ENCODE measurements around the gene OSBPL8. TPM values are rescaled to one million over a fixed set of nuclear protein-coding genes. Genes with fewer than 3 reads are reported as not detected.
A peak's percentile ranks its signal among the peaks of the same experiment; 100 is the strongest.

Gene OSBPL8
- total RNA-seq, 1 experiment from 2014 or later, result 71.1 TPM

GRCh38 chr12:76316468-76316867, 243.1 kb downstream of the OSBPL8 start:
- no TSS peak for BruUV-seq (replicated peaks)
- CTCF ChIA-PET, result no interaction called here
- no peak overlapping the region for H3K27ac Mint-ChIP-seq (ENCODE audit: low read depth, unreplicated experiment)
- intact Hi-C loops (cut with micrococcal nuclease), result no loop called here
- peaks cover 8% of the 10 kb centered on the region for H3K9me3 Mint-ChIP-seq (ENCODE audit: unreplicated experiment)
- H3K36me3 Mint-ChIP-seq (ENCODE audit: insufficient read depth, unreplicated experiment), result no peaks in the 10 kb centered on the region
- no peak for TF ChIP-seq CTCF (IDR thresholded peaks at IDR 0.05; ENCODE audit: unreplicated experiment)
- POLR2A ChIA-PET, result interaction anchor here (0.6 to 1.6 kb wide), 2 partner anchors 57 to 1013 kb away, joined by 3 read pairs; no protein-coding TSS in a partner anchor
- no peak overlapping the region for H3K4me3 Mint-ChIP-seq (ENCODE audit: unreplicated experiment)
- H3K27me3 Mint-ChIP-seq (ENCODE audit: insufficient read depth, unreplicated experiment), result no peaks in the 10 kb centered on the region
- H3K4me1 Mint-ChIP-seq (ENCODE audit: insufficient read depth, unreplicated experiment), result peaks cover 6% of the 10 kb centered on the region
- no peak for DNase-seq (ENCODE audit: unreplicated experiment)

GRCh38 chr12:76313299-76313698, 246.3 kb downstream of the OSBPL8 start:
- Mint-ChIP-seq H3K4me3 (ENCODE audit: unreplicated experiment) (no peak overlapping the region), H3K36me3 (ENCODE audit: insufficient read depth, unreplicated experiment) (no peaks in the 10 kb centered on the region), H3K4me1 (ENCODE audit: insufficient read depth, unreplicated experiment) (peaks cover 13% of the 10 kb centered on the region), H3K27me3 (ENCODE audit: insufficient read depth, unreplicated experiment) (no peaks in the 10 kb centered on the region), H3K9me3 (ENCODE audit: unreplicated experiment) (no peaks in the 10 kb centered on the region), H3K27ac (ENCODE audit: low read depth, unreplicated experiment) (no peak overlapping the region)
- no peak for DNase-seq (ENCODE audit: unreplicated experiment)
- BruUV-seq (replicated peaks), result no TSS peak
- TF ChIP-seq CTCF (IDR thresholded peaks at IDR 0.05; ENCODE audit: unreplicated experiment), result no peak
- intact Hi-C loops (cut with micrococcal nuclease), result no loop called here
- POLR2A ChIA-PET, result no interaction called here
- CTCF ChIA-PET, result no interaction called here

- DNase-seq (ENCODE audit: unreplicated experiment), result no peak
- Mint-ChIP-seq H3K4me3 (ENCODE audit: unreplicated experiment) (no peak overlapping the region), H3K27me3 (ENCODE audit: insufficient read depth, unreplicated experiment) (no peaks in the 10 kb centered on the region), H3K9me3 (ENCODE audit: unreplicated experiment) (no peaks in the 10 kb centered on the region), H3K27ac (ENCODE audit: low read depth, unreplicated experiment) (no peak overlapping the region), H3K4me1 (ENCODE audit: insufficient read depth, unreplicated experiment) (peaks cover 15% of the 10 kb centered on the region), H3K36me3 (ENCODE audit: insufficient read depth, unreplicated experiment) (no peaks in the 10 kb centered on the region)
- BruUV-seq (replicated peaks), result no TSS peak
- no peak for TF ChIP-seq CTCF (IDR thresholded peaks at IDR 0.05; ENCODE audit: unreplicated experiment)
- ChIA-PET POLR2A (no interaction called here), CTCF (interaction anchor here (0.5 to 0.7 kb wide), 4 partner anchors 35 to 944 kb away, joined by 3 to 4 read pairs (median 4); no protein-coding TSS in a partner anchor)
- intact Hi-C loops (cut with micrococcal nuclease), result no loop called here
Measured at GRCh38 chr12:76312315-76312714, 247.3 kb downstream of the OSBPL8 start.

GRCh38 chr12:76311796-76312195, 247.8 kb downstream of the OSBPL8 start:
- H3K4me3 Mint-ChIP-seq (ENCODE audit: unreplicated experiment), result no peak overlapping the region
- no peak for TF ChIP-seq CTCF (IDR thresholded peaks at IDR 0.05; ENCODE audit: unreplicated experiment)
- BruUV-seq (replicated peaks), result no TSS peak
- intact Hi-C loops (cut with micrococcal nuclease), result no loop called here
- CTCF ChIA-PET, result interaction anchor here (0.5 to 0.7 kb wide), 3 partner anchors 36 to 368 kb away, joined by 3 to 4 read pairs (median 4); no protein-coding TSS in a partner anchor
- H3K36me3 Mint-ChIP-seq (ENCODE audit: insufficient read depth, unreplicated experiment), result no peaks in the 10 kb centered on the region
- no peaks in the 10 kb centered on the region for H3K27me3 Mint-ChIP-seq (ENCODE audit: insufficient read depth, unreplicated experiment)
- no peaks in the 10 kb centered on the region for H3K9me3 Mint-ChIP-seq (ENCODE audit: unreplicated experiment)
- peak; percentile 23 for DNase-seq (ENCODE audit: unreplicated experiment)
- no peak overlapping the region for H3K27ac Mint-ChIP-seq (ENCODE audit: low read depth, unreplicated experiment)
- peaks cover 20% of the 10 kb centered on the region for H3K4me1 Mint-ChIP-seq (ENCODE audit: insufficient read depth, unreplicated experiment)
- POLR2A ChIA-PET, result no interaction called here
